ENCODE data around the gene CRACR2B.
A peak's percentile ranks its signal among the peaks of the same experiment; 100 is the strongest.

Gene CRACR2B

DNA sequence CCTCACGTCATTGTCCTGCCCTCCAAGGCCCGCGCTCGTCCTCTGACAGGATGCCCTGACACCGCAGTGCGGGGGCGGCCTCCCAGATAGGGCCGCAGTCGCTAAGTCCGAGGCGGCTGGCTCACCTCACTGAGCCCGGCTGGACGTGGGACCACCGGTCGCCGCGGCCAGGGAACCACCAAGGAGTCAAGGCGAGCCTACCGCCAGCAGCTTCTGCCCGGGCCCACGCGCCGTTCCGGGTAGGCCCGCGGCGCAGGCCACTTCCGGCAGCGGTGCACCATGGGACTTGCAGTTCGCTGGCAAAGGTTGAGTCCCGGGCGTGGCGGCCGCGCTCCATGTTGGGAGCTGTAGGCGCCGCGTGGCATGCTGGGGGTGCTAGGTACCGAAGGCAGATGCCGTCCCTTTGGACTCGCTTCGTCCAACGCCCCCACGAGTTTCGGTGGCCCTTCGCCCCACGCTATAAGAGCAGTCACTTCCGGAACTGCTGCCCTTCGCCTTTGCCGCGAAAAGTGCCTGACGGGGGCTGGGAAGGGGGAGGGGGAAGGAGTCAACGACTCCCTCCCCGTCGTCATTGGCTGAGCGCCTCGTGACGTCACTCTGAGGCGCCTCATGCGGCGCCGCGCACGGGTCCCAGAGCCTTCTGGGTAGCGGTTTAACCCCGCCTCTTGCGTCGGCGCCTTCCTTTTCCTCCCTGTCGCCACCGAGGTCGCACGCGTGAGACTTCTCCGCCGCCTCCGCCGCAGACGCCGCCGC, 18.3 kb upstream of the CRACR2B start, which contains the start of gene RPLP2:
Gene RPLP2, plus strand, starts transcription at position 681 of the 753 bp plus-strand sequence. CDS start 268 bp downstream, outside the sequence.
- WGBS: under 1% methylated on average over 69 of the region's 81 CpGs

DNA sequence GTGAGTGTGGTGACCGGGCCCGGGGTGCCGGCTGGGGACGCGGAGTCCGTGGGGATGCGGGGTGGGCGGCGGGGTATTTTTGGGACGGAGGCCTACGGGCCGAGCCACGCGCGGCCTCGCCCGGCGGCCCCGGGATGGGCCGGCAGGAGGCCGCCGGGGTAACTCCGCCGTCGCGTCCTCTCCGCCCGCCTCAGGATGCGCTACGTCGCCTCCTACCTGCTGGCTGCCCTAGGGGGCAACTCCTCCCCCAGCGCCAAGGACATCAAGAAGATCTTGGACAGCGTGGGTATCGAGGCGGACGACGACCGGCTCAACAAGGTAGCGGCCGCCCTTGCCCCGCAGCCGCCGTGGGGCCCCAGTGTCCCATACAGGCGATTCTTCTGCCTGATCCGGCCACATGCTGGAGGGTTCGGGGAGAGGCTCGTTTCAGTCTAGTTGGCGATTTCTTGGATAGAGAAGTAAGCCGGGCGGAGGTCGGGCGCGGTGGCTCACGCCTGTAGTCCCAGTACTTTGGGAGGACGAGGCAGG, 17.6 kb upstream of the CRACR2B start:
- Histone ChIP-seq H2BK12ac (ENCODE audit: low read length in 2 of 2) (no peak overlapping the region), H2BK15ac (ENCODE audit: low read depth, poor library complexity, severe bottlenecking) (peak overlapping the region; percentile 12), H3K36me3 (ENCODE audit: control insufficient read depth in 1 of 2, insufficient read depth in 2 of 2, low read depth in 1 of 2, low read length in 2 of 2) (peaks cover 30 to 35% of the 10 kb centered on the region in 2 experiments), H2BK120ac (ENCODE audit: low read depth, low read length) (no peak overlapping the region), H3K23ac (ENCODE audit: low read length in 2 of 2) (peak overlapping the region in 1 of 2 experiments; percentile 86), H3K4me1 (ENCODE audit: control insufficient read depth, insufficient read depth, low read depth, low read length) (peaks cover 25% of the 10 kb centered on the region), H2BK5ac (ENCODE audit: low read depth, low read length, poor library complexity, severe bottlenecking) (no peak overlapping the region), H3K4me2 (ENCODE audit: low read length, poor library complexity, severe bottlenecking) (peak overlapping the region; percentile 67), H3K14ac (ENCODE audit: low read length in 2 of 2) (peak overlapping the region in 1 of 2 experiments; percentile 5), H3K4me3 (ENCODE audit: insufficient read depth in 1 of 2, low read depth in 1 of 2, low read length in 2 of 2) (peak overlapping the region; percentile 83 to 90), H3K4ac (ENCODE audit: low read depth in 1 of 2, low read length in 2 of 2) (peak overlapping the region; percentile 79 to 83), H2AK5ac (ENCODE audit: low read length, severe bottlenecking) (peak overlapping the region; percentile 57), H3K9ac (ENCODE audit: low read length) (peak overlapping the region; percentile 90), H4K8ac (ENCODE audit: low read length) (no peak overlapping the region), H3K79me1 (replicated peaks; ENCODE audit: low read length, poor library complexity, severe bottlenecking) (peaks cover 12% of the 10 kb centered on the region), H3K27me3 (ENCODE audit: control insufficient read depth in 1 of 2, insufficient read depth in 1 of 2, low read length in 2 of 2) (no peaks in the 10 kb centered on the region), H3K9me3 (ENCODE audit: control insufficient read depth, low read length) (no peaks in the 10 kb centered on the region), H3K27ac (ENCODE audit: low read length, poor library complexity, severe bottlenecking) (no peak overlapping the region), H3K18ac (ENCODE audit: low read depth in 1 of 2, low read length in 2 of 2) (peak overlapping the region; percentile 75 to 81), H2AFZ (ENCODE audit: low read depth, low read length) (no peak overlapping the region), H4K91ac (ENCODE audit: low read length) (peak overlapping the region; percentile 78)
- under 1% methylated on average over 35 of the region's 55 CpGs for WGBS
- DNase-seq: no peak

More for the DNA sequence above, 18.3 kb upstream of the CRACR2B start, which contains the start of gene RPLP2:
- peak within 1 kb of the TSS; percentile 57 for H2AK5ac ChIP-seq (ENCODE audit: low read length, severe bottlenecking)
- DNase-seq: peak; percentile 98
- H3K4ac ChIP-seq (ENCODE audit: low read depth in 1 of 2, low read length in 2 of 2): peak within 1 kb of the TSS; percentile 79 to 92
- peaks cover 15% of the 10 kb centered on the region for H3K79me1 ChIP-seq (replicated peaks; ENCODE audit: low read length, poor library complexity, severe bottlenecking)
- peak within 1 kb of the TSS; percentile 90 for H3K27ac ChIP-seq (ENCODE audit: low read length, poor library complexity, severe bottlenecking)
- peak within 1 kb of the TSS; percentile 67 for H3K4me2 ChIP-seq (ENCODE audit: low read length, poor library complexity, severe bottlenecking)
- H3K9ac ChIP-seq (ENCODE audit: low read length): peak within 1 kb of the TSS; percentile 90
- H3K36me3 ChIP-seq (ENCODE audit: control insufficient read depth in 1 of 2, insufficient read depth in 2 of 2, low read depth in 1 of 2, low read length in 2 of 2): peaks cover 30% of the 10 kb centered on the region in 2 experiments
- H2AFZ ChIP-seq (ENCODE audit: low read depth, low read length): peak within 1 kb of the TSS; percentile 84
- H3K18ac ChIP-seq (ENCODE audit: low read depth in 1 of 2, low read length in 2 of 2): peak within 1 kb of the TSS; percentile 94 to 97
- peak within 1 kb of the TSS; percentile 12 for H2BK15ac ChIP-seq (ENCODE audit: low read depth, poor library complexity, severe bottlenecking)
- no peaks in the 10 kb centered on the region for H3K9me3 ChIP-seq (ENCODE audit: control insufficient read depth, low read length)
- H4K91ac ChIP-seq (ENCODE audit: low read length): peak within 1 kb of the TSS; percentile 96
- H3K14ac ChIP-seq (ENCODE audit: low read length in 2 of 2): peak within 1 kb of the TSS in 1 of 2 experiments; percentile 99
- H3K23ac ChIP-seq (ENCODE audit: low read length in 2 of 2): peak within 1 kb of the TSS in 1 of 2 experiments; percentile 86
- H4K8ac ChIP-seq (ENCODE audit: low read length): peak within 1 kb of the TSS; percentile 93
- peak within 1 kb of the TSS; percentile 79 for H2BK5ac ChIP-seq (ENCODE audit: low read depth, low read length, poor library complexity, severe bottlenecking)
- peak within 1 kb of the TSS; percentile 83 to 90 for H3K4me3 ChIP-seq (ENCODE audit: insufficient read depth in 1 of 2, low read depth in 1 of 2, low read length in 2 of 2)
- H3K4me1 ChIP-seq (ENCODE audit: control insufficient read depth, insufficient read depth, low read depth, low read length): peaks cover 29% of the 10 kb centered on the region
- H2BK120ac ChIP-seq (ENCODE audit: low read depth, low read length): peak within 1 kb of the TSS; percentile 65
- peak within 1 kb of the TSS in 1 of 2 experiments; percentile 60 for H2BK12ac ChIP-seq (ENCODE audit: low read length in 2 of 2)
- no peaks in the 10 kb centered on the region for H3K27me3 ChIP-seq (ENCODE audit: control insufficient read depth in 1 of 2, insufficient read depth in 1 of 2, low read length in 2 of 2)

- peaks cover 12% of the 10 kb centered on the region for H3K79me1 ChIP-seq (replicated peaks; ENCODE audit: low read length, poor library complexity, severe bottlenecking)
- no peak overlapping the region for H3K14ac ChIP-seq (ENCODE audit: low read length in 2 of 2)
- peak overlapping the region; percentile 67 for H3K4me2 ChIP-seq (ENCODE audit: low read length, poor library complexity, severe bottlenecking)
- no peak overlapping the region for H3K27ac ChIP-seq (ENCODE audit: low read length, poor library complexity, severe bottlenecking)
- H4K8ac ChIP-seq (ENCODE audit: low read length): peak overlapping the region; percentile 31
- H2BK12ac ChIP-seq (ENCODE audit: low read length in 2 of 2): no peak overlapping the region
- peaks cover 30 to 48% of the 10 kb centered on the region in 2 experiments for H3K36me3 ChIP-seq (ENCODE audit: control insufficient read depth in 1 of 2, insufficient read depth in 2 of 2, low read depth in 1 of 2, low read length in 2 of 2)
- H2AK5ac ChIP-seq (ENCODE audit: low read length, severe bottlenecking): peak overlapping the region; percentile 30
- H2BK15ac ChIP-seq (ENCODE audit: low read depth, poor library complexity, severe bottlenecking): no peak overlapping the region
- peak; percentile 38 for DNase-seq
- no peak overlapping the region for H2AFZ ChIP-seq (ENCODE audit: low read depth, low read length)
- H4K91ac ChIP-seq (ENCODE audit: low read length): no peak overlapping the region
- no peak overlapping the region for H2BK120ac ChIP-seq (ENCODE audit: low read depth, low read length)
- peak overlapping the region; percentile 90 for H3K9ac ChIP-seq (ENCODE audit: low read length)
- no peaks in the 10 kb centered on the region for H3K27me3 ChIP-seq (ENCODE audit: control insufficient read depth in 1 of 2, insufficient read depth in 1 of 2, low read length in 2 of 2)
- no peak overlapping the region for H3K4ac ChIP-seq (ENCODE audit: low read depth in 1 of 2, low read length in 2 of 2)
- H3K9me3 ChIP-seq (ENCODE audit: control insufficient read depth, low read length): no peaks in the 10 kb centered on the region
- H3K18ac ChIP-seq (ENCODE audit: low read depth in 1 of 2, low read length in 2 of 2): no peak overlapping the region
- no peak overlapping the region for H2BK5ac ChIP-seq (ENCODE audit: low read depth, low read length, poor library complexity, severe bottlenecking)
- peaks cover 21% of the 10 kb centered on the region for H3K4me1 ChIP-seq (ENCODE audit: control insufficient read depth, insufficient read depth, low read depth, low read length)
- no peak overlapping the region for H3K23ac ChIP-seq (ENCODE audit: low read length in 2 of 2)
- H3K4me3 ChIP-seq (ENCODE audit: insufficient read depth in 1 of 2, low read depth in 1 of 2, low read length in 2 of 2): peak overlapping the region in 1 of 2 experiments; percentile 83
- WGBS: 85% methylated on average over 14 of the region's 14 CpGs
Measured at GRCh38 chr11:811446-812245, 16.1 kb upstream of the CRACR2B start.
